SK-N-MC (cell line): ENCODE results near the gene C1S.

Experiments used
- DNase-seq: peaks from one replicate; pipeline ENCODE4 v3.0.0-alpha.2; 2011; ENCODE audit warnings: low read depth, low spot score
- H3K27ac ChIP-seq: fragments of 200-600 bp; sonication (generic); 2 replicates; pipeline ENCODE4 v1.5.1; 2016; ENCODE audit warnings: mixed run types
- H3K36me3 ChIP-seq: fragments of 200-600 bp; sonication (generic); 2 replicates; pipeline ENCODE4 v1.6.1; 2017; ENCODE audit warnings: antibody characterized with exemption, low read length, mixed read lengths; ENCODE audit not compliant: insufficient read depth
- H3K4me3 ChIP-seq: fragments of 200-600 bp; sonication (generic); 2 replicates; pipeline ENCODE4 v1.5.1; 2016
- H3K9ac ChIP-seq: fragments of 200-600 bp; sonication (generic); 2 replicates; pipeline ENCODE4 v1.8.0; 2017; ENCODE audit warnings: mixed run types, mixed read lengths; ENCODE audit not compliant: insufficient read length
- H3K9me3 ChIP-seq: fragments of 200-600 bp; sonication (generic); 2 replicates; pipeline ENCODE4 v1.6.1; 2017; ENCODE audit warnings: low read depth, mild to moderate bottlenecking, antibody characterized with exemption, low read length, moderate library complexity, mixed read lengths
- EZH2 ChIP-seq: fragments of 200-600 bp; sonication (generic); IDR thresholded peaks from one replicate; pipeline ENCODE4 v1.6.1; 2017; ENCODE audit warnings: antibody characterized with exemption
- FOXP2 ChIP-seq: optimal IDR thresholded peaks from 2 replicates; pipeline ENCODE3; 2011; ENCODE audit warnings: mild to moderate bottlenecking, moderate library complexity; ENCODE audit not compliant: insufficient read depth; ENCODE audit errors: extremely low read length, control extremely low read depth
- POLR2AphosphoS5 ChIP-seq: IDR thresholded peaks from 2 replicates; pipeline ENCODE4 v1.6.1; 2012; ENCODE audit warnings: mild to moderate bottlenecking, low read depth, low read length, borderline replicate concordance

The C1S gene

GRCh38 chr12:7076493-7076892 lies 16.0 kb downstream of the C1S start:
- no peak overlapping the region for H3K27ac ChIP-seq
- no peak overlapping the region for H3K4me3 ChIP-seq
- H3K9ac ChIP-seq = no peak overlapping the region
- no peaks in the 10 kb centered on the region for H3K36me3 ChIP-seq
- no peak for DNase-seq
- TF ChIP-seq POLR2AphosphoS5 (no peak), FOXP2 (no peak)
- no peaks in the 10 kb centered on the region for H3K9me3 ChIP-seq

GRCh38 chr12:7078163-7078562 lies 17.6 kb downstream of the C1S start:
- Histone ChIP-seq H3K4me3 (no peak overlapping the region), H3K9me3 (no peaks in the 10 kb centered on the region), H3K9ac (no peak overlapping the region), H3K36me3 (no peaks in the 10 kb centered on the region), H3K27ac (no peak overlapping the region)
- DNase-seq = no peak
- TF ChIP-seq EZH2 = no peak

GRCh38 chr12:7079826-7080125 lies 19.3 kb downstream of the C1S start:
- H3K27ac ChIP-seq = no peak overlapping the region
- TF ChIP-seq EZH2 (no peak), POLR2AphosphoS5 (no peak), FOXP2 (no peak)
- H3K9ac ChIP-seq = no peak overlapping the region
- H3K4me3 ChIP-seq = no peak overlapping the region
- no peaks in the 10 kb centered on the region for H3K36me3 ChIP-seq
- H3K9me3 ChIP-seq = no peaks in the 10 kb centered on the region
- DNase-seq = no peak

GRCh38 chr12:7081037-7081436 lies 20.5 kb downstream of the C1S start:
- no peak for DNase-seq
- no peak for TF ChIP-seq EZH2
- no peak for TF ChIP-seq FOXP2
- Histone ChIP-seq H3K9me3 (no peaks in the 10 kb centered on the region), H3K36me3 (no peaks in the 10 kb centered on the region), H3K9ac (no peak overlapping the region), H3K4me3 (no peak overlapping the region), H3K27ac (no peak overlapping the region)

GRCh38 chr12:7083125-7083524 lies 22.6 kb downstream of the C1S start:
- Histone ChIP-seq H3K4me3 (no peak overlapping the region), H3K27ac (no peak overlapping the region), H3K36me3 (no peaks in the 10 kb centered on the region), H3K9ac (no peak overlapping the region), H3K9me3 (no peaks in the 10 kb centered on the region)
- TF ChIP-seq POLR2AphosphoS5 (no peak), EZH2 (no peak), FOXP2 (no peak)
- no peak for DNase-seq

GRCh38 chr12:7089196-7089871 lies 28.8 kb downstream of the C1S start:
- TF ChIP-seq POLR2AphosphoS5 = no peak
- TF ChIP-seq EZH2 = no peak
- no peak for TF ChIP-seq FOXP2
- Histone ChIP-seq H3K36me3 (no peaks in the 10 kb centered on the region), H3K27ac (no peak overlapping the region), H3K9me3 (no peaks in the 10 kb centered on the region), H3K9ac (no peak overlapping the region), H3K4me3 (no peak overlapping the region)
- DNase-seq = no peak

GRCh38 chr12:7090222-7090998 lies 29.9 kb downstream of the C1S start:
- H3K36me3 ChIP-seq = no peaks in the 10 kb centered on the region
- TF ChIP-seq FOXP2 (no peak), EZH2 (no peak), POLR2AphosphoS5 (no peak)
- H3K4me3 ChIP-seq = no peak overlapping the region
- DNase-seq = no peak
- no peak overlapping the region for H3K27ac ChIP-seq
- no peak overlapping the region for H3K9ac ChIP-seq
- no peaks in the 10 kb centered on the region for H3K9me3 ChIP-seq

GRCh38 chr12:7091171-7091570 lies 30.7 kb downstream of the C1S start:
- Histone ChIP-seq H3K27ac (no peak overlapping the region), H3K36me3 (no peaks in the 10 kb centered on the region), H3K9me3 (no peaks in the 10 kb centered on the region), H3K4me3 (no peak overlapping the region), H3K9ac (no peak overlapping the region)
- no peak for TF ChIP-seq FOXP2
- TF ChIP-seq EZH2 = no peak
- no peak for TF ChIP-seq POLR2AphosphoS5
- DNase-seq = no peak

- peak overlapping the region; percentile 77 for H3K4me3 ChIP-seq
- TF ChIP-seq EZH2 (no peak), FOXP2 (no peak), POLR2AphosphoS5 (no peak)
- peak overlapping the region; percentile 50 for H3K9ac ChIP-seq
- no peak for DNase-seq
- H3K36me3 ChIP-seq = no peaks in the 10 kb centered on the region
- H3K27ac ChIP-seq = no peak overlapping the region
- no peaks in the 10 kb centered on the region for H3K9me3 ChIP-seq
These were observed 31.2 kb downstream of the C1S start for GRCh38 chr12:7091660-7092228.
